Keratinocyte (primary cell): ENCODE measurements around the gene ARL4D. TPM values are rescaled to one million over a fixed set of nuclear protein-coding genes. Genes with fewer than 3 reads are reported as not detected.

Experiments
- DNase-seq: peaks from one replicate; pipeline ENCODE4 v3.0.0-alpha.2; 2011; ENCODE audit warnings: low read depth, missing footprints, low spot score
- FAIRE-seq: peaks from 2 replicates; lab custom pipeline; 2011; peaks lifted over from hg19 to GRCh38; lab: Jason Lieb, UNC
- H2AFZ ChIP-seq: 2 replicates; pipeline ENCODE4 v1.6.0; 2012; ENCODE audit warnings: low read length, control low read depth, inconsistent platforms; ENCODE audit not compliant: control insufficient read depth
- H3K27ac ChIP-seq: 2 replicates; pipeline ENCODE4 v1.5.1; 2011; ENCODE audit warnings: low read length; ENCODE audit not compliant: control insufficient read depth, insufficient read depth
- H3K27me3 ChIP-seq: 3 replicates; pipeline ENCODE4 v1.6.0; 2011; ENCODE audit warnings: low read length; ENCODE audit not compliant: control insufficient read depth, insufficient read depth; ENCODE audit errors: extremely low read depth
- H3K36me3 ChIP-seq, 2 experiments: 2 replicates in 1 of 2; 3 replicates in 1 of 2; pipeline ENCODE4 v1.5.1; 2011; ENCODE audit warnings: low read length in 2 of 2, mild to moderate bottlenecking in 1 of 2; ENCODE audit not compliant: control insufficient read depth in 2 of 2, insufficient read depth in 2 of 2; ENCODE audit errors: extremely low read depth in 1 of 2
- H3K4me1 ChIP-seq: 3 replicates; pipeline ENCODE4 v1.5.1; 2011; ENCODE audit warnings: low read length; ENCODE audit not compliant: control insufficient read depth, insufficient read depth; ENCODE audit errors: extremely low read depth
- H3K4me2 ChIP-seq: 3 replicates; pipeline ENCODE4 v1.6.0; 2011; ENCODE audit warnings: low read depth, low read length; ENCODE audit not compliant: control insufficient read depth, insufficient read depth; ENCODE audit errors: extremely low read depth
- H3K4me3 ChIP-seq, 3 experiments: fragments of 200-600 bp in 1 of 3; sonication (generic) in 1 of 3; 2 replicates in 2 of 3; 3 replicates in 1 of 3; pipeline ENCODE4 v1.5.1; 2011 to 2016; ENCODE audit warnings: low read length in 3 of 3, mild to moderate bottlenecking in 3 of 3, control low read depth in 2 of 3, inconsistent platforms in 1 of 3, low read depth in 1 of 3, mixed read lengths in 1 of 3, mixed run types in 1 of 3, moderate library complexity in 1 of 3; ENCODE audit not compliant: control insufficient read depth in 2 of 3, insufficient read depth in 2 of 3; ENCODE audit errors: extremely low read depth in 1 of 3
- H3K79me2 ChIP-seq: 2 replicates; pipeline ENCODE4 v1.6.0; 2012; ENCODE audit warnings: low read length; ENCODE audit not compliant: control insufficient read depth, insufficient read depth
- H3K9ac ChIP-seq: 3 replicates; pipeline ENCODE4 v1.6.0; 2011; ENCODE audit warnings: low read length; ENCODE audit not compliant: control insufficient read depth, insufficient read depth; ENCODE audit errors: extremely low read depth
- H3K9me1 ChIP-seq: 3 replicates; pipeline ENCODE4 v1.6.0; 2011; ENCODE audit warnings: low read length; ENCODE audit not compliant: control insufficient read depth, insufficient read depth; ENCODE audit errors: extremely low read depth
- H3K9me3 ChIP-seq: 2 replicates; pipeline ENCODE4 v1.5.1; 2012; ENCODE audit warnings: low read depth, low read length; ENCODE audit not compliant: control insufficient read depth
- H4K20me1 ChIP-seq: 3 replicates; pipeline ENCODE4 v1.6.0; 2011; ENCODE audit warnings: low read length; ENCODE audit not compliant: control insufficient read depth, insufficient read depth; ENCODE audit errors: extremely low read depth
- CTCF ChIP-seq, 3 experiments: IDR thresholded peaks in 1 of 3; conservative IDR thresholded peaks in 1 of 3; optimal IDR thresholded peaks in 1 of 3; 2 replicates in 2 of 3; 3 replicates in 1 of 3; pipeline versions ENCODE3 to v1.5.1; 2011; ENCODE audit warnings: low read length in 3 of 3, mild to moderate bottlenecking in 3 of 3, moderate library complexity in 2 of 3, control low read depth in 1 of 3, inconsistent platforms in 1 of 3; ENCODE audit not compliant: insufficient read depth in 2 of 3; ENCODE audit errors: extremely low read depth in 1 of 3
- EZH2 ChIP-seq: IDR thresholded peaks from one replicate; pipeline ENCODE4 v1.6.1; 2012; ENCODE audit warnings: inconsistent platforms, mild to moderate bottlenecking, low read length, moderate library complexity
- dilution Hi-C: fragments of 300-500 bp; cut with MboI; formaldehyde crosslinking; loops from one replicate; pipeline ENCODE4 v1.7.0; 2020; ENCODE audit warnings: low sequenced_read_pairs; ENCODE audit not compliant: extremely low pct_ligation_motif_present
- polyA plus RNA-seq, 5 experiments: library from polyadenylated mRNA; depleted of rRNA in 3 of 5; stranded (reverse) in 3 of 5; stranded (forward) in 1 of 5; unstranded in 1 of 5; fragments of >200 nt; gene quantifications; 1 replicate in 1 of 5; 2 replicates in 3 of 5; 3 replicates in 1 of 5; pipeline versions ENCODE4 v1.2.1 to v1.2.3, GENCODE V29; 2011 to 2012; ENCODE audit warnings: missing spikeins in 2 of 5, low read depth in 1 of 5, low replicate concordance in 1 of 5

Gene ARL4D
- polyA plus RNA-seq, 1 donor (not counting 4 experiments of a cell fraction or from before 2014, with no cell fraction given) = 36.5 TPM

DNA sequence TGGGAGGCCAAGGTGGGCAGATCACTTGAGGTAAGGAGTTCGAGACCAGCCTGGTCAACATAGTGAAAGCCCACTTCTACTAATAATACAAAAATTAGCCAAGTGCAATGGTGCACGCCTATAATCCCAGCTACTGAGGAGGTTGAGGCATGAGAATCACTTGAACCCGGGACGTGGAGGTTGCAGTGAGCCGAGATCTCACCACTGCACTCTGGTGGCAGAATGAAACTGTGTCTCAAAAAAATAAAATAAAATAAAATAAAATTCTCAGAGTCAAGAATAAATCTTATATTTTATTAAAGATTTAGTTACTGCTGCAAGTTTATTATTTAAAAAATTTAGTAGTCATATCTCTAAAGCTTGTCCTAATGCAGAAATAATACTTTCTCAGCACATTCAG lies 29.7 kb downstream of the ARL4D start:
- no peak overlapping the region for H3K9ac ChIP-seq
- no peak for FAIRE-seq

DNA sequence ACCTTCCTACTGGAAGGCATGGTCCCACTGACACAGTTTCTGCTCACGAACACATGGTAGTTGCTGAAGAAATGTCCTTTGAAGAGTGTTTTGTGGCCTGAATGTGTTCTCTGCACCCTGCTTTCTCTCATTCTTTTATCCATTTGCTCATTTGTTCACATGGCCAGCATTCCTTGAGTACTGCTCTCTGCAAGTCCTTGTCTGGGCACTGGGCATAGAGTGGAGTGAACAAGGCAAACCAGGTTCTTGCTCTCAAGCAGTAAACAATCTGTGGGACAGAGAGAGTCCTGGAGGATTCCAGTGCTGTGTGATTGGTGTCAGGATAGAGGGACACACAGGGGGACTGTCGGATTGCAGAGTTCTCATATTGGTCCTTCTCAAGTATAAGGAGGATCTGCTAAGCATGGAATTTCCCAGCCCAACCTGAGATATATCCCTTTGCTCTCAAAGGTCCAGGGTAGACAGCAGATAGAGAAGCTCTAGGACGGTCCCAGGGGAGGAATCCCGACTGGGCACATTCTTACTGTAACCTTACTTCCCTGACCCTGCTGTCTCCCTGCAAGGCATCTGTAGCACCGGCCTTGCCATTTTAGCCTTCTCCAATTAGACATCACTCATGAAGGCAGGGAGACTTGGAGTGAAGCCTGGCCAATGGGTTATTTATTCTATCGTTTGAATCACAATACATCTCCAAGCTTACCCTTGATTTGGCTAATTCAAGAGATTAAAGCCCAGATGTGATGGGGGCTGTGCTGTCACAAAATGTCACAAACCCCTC lies 32.3 kb downstream of the ARL4D start:
- Histone ChIP-seq H3K4me2 (no peak overlapping the region), H3K9ac (no peak overlapping the region), H4K20me1 (no peaks in the 10 kb centered on the region), H3K4me1 (peaks cover 14% of the 10 kb centered on the region), H3K79me2 (no peaks in the 10 kb centered on the region), H3K36me3 (no peaks in the 10 kb centered on the region), H3K27me3 (no peaks in the 10 kb centered on the region), H2AFZ (no peak overlapping the region), H3K27ac (no peak overlapping the region), H3K9me1 (no peaks in the 10 kb centered on the region), H3K4me3 (no peak overlapping the region), H3K9me3 (no peaks in the 10 kb centered on the region)
- FAIRE-seq (no peak), DNase-seq (no peak)
- dilution Hi-C loops = no loop called here
- TF ChIP-seq EZH2 (no peak), CTCF (optimal IDR thresholded peaks at IDR 0.05 in 1 of 3, IDR thresholded peaks at IDR 0.05 in 1 of 3, conservative IDR thresholded peaks at IDR 0.05 in 1 of 3; ENCODE audit: extremely low read depth in 1 of 3, insufficient read depth in 2 of 3, low read length in 3 of 3) (no peak)

More for the DNA sequence above, 29.7 kb downstream of the ARL4D start:
- H3K9me3 ChIP-seq = no peaks in the 10 kb centered on the region
- no peak overlapping the region for H2AFZ ChIP-seq
- DNase-seq = no peak
- dilution Hi-C loops = no loop called here
- no peaks in the 10 kb centered on the region for H4K20me1 ChIP-seq
- TF ChIP-seq EZH2 (no peak), CTCF (optimal IDR thresholded peaks at IDR 0.05 in 1 of 3, IDR thresholded peaks at IDR 0.05 in 1 of 3, conservative IDR thresholded peaks at IDR 0.05 in 1 of 3; ENCODE audit: extremely low read depth in 1 of 3, insufficient read depth in 2 of 3, low read length in 3 of 3) (no peak)
- H3K27ac ChIP-seq = no peak overlapping the region
- H3K9me1 ChIP-seq = no peaks in the 10 kb centered on the region
- H3K36me3 ChIP-seq = no peaks in the 10 kb centered on the region
- no peak overlapping the region for H3K4me2 ChIP-seq
- no peaks in the 10 kb centered on the region for H3K79me2 ChIP-seq
- peaks cover 7% of the 10 kb centered on the region for H3K4me1 ChIP-seq
- H3K4me3 ChIP-seq = no peak overlapping the region
- H3K27me3 ChIP-seq = no peaks in the 10 kb centered on the region
